Parathyroid adenoma (tissue), 2 donors: ENCODE results near the gene RAB6A.

Experiments used
- H2AFZ ChIP-seq: fragments of 300-600 bp; sonication (generic); one replicate; pipeline ENCODE4 v1.7.0; 2017; ENCODE audit warnings: antibody characterized with exemption, mild to moderate bottlenecking
- H3K27ac ChIP-seq: fragments of 300-600 bp; sonication (generic); one replicate; pipeline ENCODE4 v1.7.0; 2017
- H3K27me3 ChIP-seq: fragments of 300-600 bp; sonication (generic); one replicate; pipeline ENCODE4 v1.7.0; 2017; ENCODE audit warnings: low read length; ENCODE audit not compliant: control insufficient read depth, insufficient read depth
- H3K36me3 ChIP-seq: fragments of 300-600 bp; sonication (generic); one replicate; pipeline ENCODE4 v1.7.0; 2017; ENCODE audit warnings: low read length; ENCODE audit not compliant: control insufficient read depth, insufficient read depth
- H3K4me1 ChIP-seq: fragments of 300-600 bp; sonication (generic); one replicate; pipeline ENCODE4 v1.7.0; 2017; ENCODE audit warnings: control low read depth
- H3K4me2 ChIP-seq: fragments of 300-600 bp; sonication (generic); one replicate; pipeline ENCODE4 v1.7.0; 2017; ENCODE audit warnings: low read length
- H3K4me3 ChIP-seq: fragments of 300-600 bp; sonication (generic); one replicate; pipeline ENCODE4 v1.7.0; 2017; ENCODE audit warnings: low read depth, low read length
- H3K79me2 ChIP-seq: fragments of 300-600 bp; sonication (generic); one replicate; pipeline ENCODE4 v1.7.0; 2017; ENCODE audit warnings: control low read depth
- H3K9ac ChIP-seq: fragments of 300-600 bp; sonication (generic); one replicate; pipeline ENCODE4 v1.7.0; 2017; ENCODE audit warnings: mild to moderate bottlenecking
- H3K9me3 ChIP-seq: fragments of 300-600 bp; sonication (generic); one replicate; pipeline ENCODE4 v1.7.0; 2017; ENCODE audit warnings: low read length; ENCODE audit not compliant: control insufficient read depth
- TF ChIP-seq, protein P1 (sequence below): fragments of 300-600 bp; sonication (generic); IDR thresholded peaks from one replicate; pipeline ENCODE4 v1.7.0; 2017; ENCODE audit warnings: antibody characterized with exemption, mild to moderate bottlenecking
- donor health status: primary hyperparathyroidism.

Gene RAB6A

DNA sequence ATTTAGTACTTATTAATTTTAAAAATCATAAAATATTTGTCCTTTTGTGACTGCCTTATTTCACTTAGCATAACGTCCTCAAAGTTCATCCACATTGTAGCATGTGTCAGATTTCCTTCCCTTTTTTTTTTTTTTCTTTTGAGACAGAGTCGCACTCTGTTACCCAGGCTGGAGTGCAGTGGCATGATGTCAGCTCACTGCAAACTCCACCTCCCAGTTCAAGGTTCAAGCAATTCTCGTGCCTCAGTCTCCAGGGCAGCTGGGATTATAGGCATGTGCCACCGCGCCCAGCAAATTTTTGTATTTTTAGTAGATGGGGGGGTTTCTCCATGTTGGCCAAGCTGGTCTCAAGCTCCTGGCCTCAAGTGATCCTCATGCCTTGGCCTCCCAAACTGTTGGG, 10.6 kb downstream of the RAB6A start:
- no peaks in the 10 kb centered on the region for H3K27me3 ChIP-seq
- H2AFZ ChIP-seq = no peak overlapping the region
- H3K27ac ChIP-seq = no peak overlapping the region
- no peak overlapping the region for H3K4me3 ChIP-seq
- no peak overlapping the region for H3K9ac ChIP-seq
- no peaks in the 10 kb centered on the region for H3K4me1 ChIP-seq
- no peaks in the 10 kb centered on the region for H3K9me3 ChIP-seq
- H3K79me2 ChIP-seq = peaks cover 27% of the 10 kb centered on the region
- H3K36me3 ChIP-seq = no peaks in the 10 kb centered on the region
- H3K4me2 ChIP-seq = no peak overlapping the region
- TF ChIP-seq, protein P1, sequence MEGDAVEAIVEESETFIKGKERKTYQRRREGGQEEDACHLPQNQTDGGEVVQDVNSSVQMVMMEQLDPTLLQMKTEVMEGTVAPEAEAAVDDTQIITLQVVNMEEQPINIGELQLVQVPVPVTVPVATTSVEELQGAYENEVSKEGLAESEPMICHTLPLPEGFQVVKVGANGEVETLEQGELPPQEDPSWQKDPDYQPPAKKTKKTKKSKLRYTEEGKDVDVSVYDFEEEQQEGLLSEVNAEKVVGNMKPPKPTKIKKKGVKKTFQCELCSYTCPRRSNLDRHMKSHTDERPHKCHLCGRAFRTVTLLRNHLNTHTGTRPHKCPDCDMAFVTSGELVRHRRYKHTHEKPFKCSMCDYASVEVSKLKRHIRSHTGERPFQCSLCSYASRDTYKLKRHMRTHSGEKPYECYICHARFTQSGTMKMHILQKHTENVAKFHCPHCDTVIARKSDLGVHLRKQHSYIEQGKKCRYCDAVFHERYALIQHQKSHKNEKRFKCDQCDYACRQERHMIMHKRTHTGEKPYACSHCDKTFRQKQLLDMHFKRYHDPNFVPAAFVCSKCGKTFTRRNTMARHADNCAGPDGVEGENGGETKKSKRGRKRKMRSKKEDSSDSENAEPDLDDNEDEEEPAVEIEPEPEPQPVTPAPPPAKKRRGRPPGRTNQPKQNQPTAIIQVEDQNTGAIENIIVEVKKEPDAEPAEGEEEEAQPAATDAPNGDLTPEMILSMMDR = no peak

DNA sequence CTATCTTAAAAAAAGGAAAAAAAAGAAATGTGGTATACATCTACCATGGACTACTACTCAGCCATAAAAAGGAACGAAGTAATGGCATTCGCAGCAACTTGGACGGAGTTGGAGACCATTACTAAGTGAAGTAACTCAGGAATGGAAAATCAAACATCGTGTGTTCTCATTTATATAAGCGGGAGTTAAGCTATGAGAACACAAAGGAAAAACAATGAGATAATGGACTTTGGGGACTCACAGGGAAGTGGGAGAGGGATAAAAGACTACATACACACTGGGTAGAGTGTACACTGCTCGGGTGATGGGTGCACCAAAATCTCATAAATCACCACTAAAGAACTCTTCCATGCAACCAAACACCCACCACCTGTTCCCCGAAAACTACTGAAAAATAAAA, 11.8 kb downstream of the RAB6A start:
- Histone ChIP-seq H3K79me2 (peaks cover 20% of the 10 kb centered on the region), H3K4me2 (no peak overlapping the region), H3K36me3 (no peaks in the 10 kb centered on the region), H3K27me3 (no peaks in the 10 kb centered on the region), H3K4me1 (no peaks in the 10 kb centered on the region), H3K27ac (no peak overlapping the region), H3K9me3 (no peaks in the 10 kb centered on the region), H2AFZ (no peak overlapping the region), H3K4me3 (no peak overlapping the region), H3K9ac (no peak overlapping the region)
- TF ChIP-seq, protein P1 = no peak

DNA sequence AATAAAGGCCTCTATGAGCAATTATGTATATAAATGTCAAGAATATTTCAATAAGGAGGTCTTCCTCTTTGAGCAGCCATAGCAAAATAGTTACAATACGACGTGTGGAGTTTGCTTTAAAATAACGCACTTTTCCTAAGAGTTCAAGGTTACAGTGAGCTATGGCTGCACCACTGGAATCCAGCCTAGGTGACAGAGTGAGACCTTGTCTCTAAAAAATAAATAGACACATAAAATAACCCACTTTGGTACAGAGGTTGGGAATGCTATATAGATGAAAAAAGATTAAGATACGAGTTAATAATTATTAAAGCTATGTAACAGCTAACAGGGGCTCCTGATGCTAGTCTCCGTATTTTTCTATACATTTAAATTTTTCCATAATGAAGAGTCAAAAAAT, 12.6 kb downstream of the RAB6A start:
- Histone ChIP-seq H3K36me3 (no peaks in the 10 kb centered on the region), H3K9ac (no peak overlapping the region), H3K79me2 (peaks cover 20% of the 10 kb centered on the region), H2AFZ (no peak overlapping the region), H3K9me3 (no peaks in the 10 kb centered on the region), H3K27me3 (no peaks in the 10 kb centered on the region), H3K4me3 (no peak overlapping the region), H3K27ac (no peak overlapping the region), H3K4me1 (no peaks in the 10 kb centered on the region), H3K4me2 (no peak overlapping the region)
- TF ChIP-seq, protein P1 = no peak

DNA sequence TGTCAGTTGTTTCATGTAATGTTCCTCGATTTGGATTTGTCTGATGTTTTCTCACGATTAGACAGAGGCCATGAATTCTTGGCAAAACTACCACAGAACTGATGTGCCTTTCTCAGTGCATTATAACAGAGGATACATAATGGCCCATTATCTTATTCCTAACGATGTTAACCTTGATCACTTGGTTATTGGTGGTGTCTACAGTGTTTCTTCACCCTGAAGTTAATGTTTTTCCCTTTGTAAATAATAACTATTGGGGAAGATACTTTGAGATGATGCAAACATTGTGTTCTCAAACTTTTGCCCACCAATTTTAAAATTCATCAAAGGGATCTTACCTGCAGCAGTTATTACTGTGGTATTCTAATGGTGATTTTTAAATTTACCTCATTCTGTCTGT, 13.1 kb downstream of the RAB6A start:
- H3K9ac ChIP-seq = no peak overlapping the region
- no peaks in the 10 kb centered on the region for H3K36me3 ChIP-seq
- H2AFZ ChIP-seq = no peak overlapping the region
- H3K27ac ChIP-seq = no peak overlapping the region
- H3K79me2 ChIP-seq = peaks cover 20% of the 10 kb centered on the region
- H3K27me3 ChIP-seq = no peaks in the 10 kb centered on the region
- H3K4me1 ChIP-seq = no peaks in the 10 kb centered on the region
- H3K9me3 ChIP-seq = no peaks in the 10 kb centered on the region
- no peak overlapping the region for H3K4me3 ChIP-seq
- H3K4me2 ChIP-seq = no peak overlapping the region
- TF ChIP-seq, protein P1 = no peak

DNA sequence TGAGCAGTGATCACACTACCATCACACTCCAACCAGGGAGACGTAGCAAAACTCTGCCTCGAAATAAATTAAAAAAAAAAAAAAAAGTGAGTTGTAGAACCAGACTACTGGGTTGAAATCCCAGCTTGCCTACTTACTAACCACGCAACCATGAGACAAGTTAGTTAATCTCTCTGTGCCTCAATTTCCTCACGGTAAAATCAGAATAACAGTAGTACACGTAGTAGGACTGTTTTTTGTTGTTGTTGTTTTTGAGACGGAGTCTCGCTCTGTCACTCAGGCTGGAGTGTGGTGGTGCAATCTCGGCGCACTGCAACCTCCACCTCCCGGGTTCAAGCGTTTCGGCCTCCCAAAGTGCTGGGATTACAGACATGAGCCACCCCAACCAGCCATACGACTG, 14.2 kb downstream of the RAB6A start:
- no peaks in the 10 kb centered on the region for H3K4me1 ChIP-seq
- no peak overlapping the region for H3K27ac ChIP-seq
- no peak overlapping the region for H3K4me3 ChIP-seq
- H3K9ac ChIP-seq = no peak overlapping the region
- H3K36me3 ChIP-seq = no peaks in the 10 kb centered on the region
- H3K4me2 ChIP-seq = no peak overlapping the region
- H3K27me3 ChIP-seq = no peaks in the 10 kb centered on the region
- peaks cover 21% of the 10 kb centered on the region for H3K79me2 ChIP-seq
- TF ChIP-seq, protein P1 = no peak
- no peak overlapping the region for H2AFZ ChIP-seq
- H3K9me3 ChIP-seq = no peaks in the 10 kb centered on the region
